M059J (cell line): ENCODE data around the gene CDH13. TPM values are rescaled to one million over a fixed set of nuclear protein-coding genes. Genes with fewer than 3 reads are reported as not detected.
A peak's percentile ranks its signal among the peaks of the same experiment; 100 is the strongest.

Experiments
- DNase-seq: peaks from one replicate; pipeline ENCODE4 v3.0.0-alpha.2; 2012; ENCODE audit warnings: low read depth
- total RNA-seq: library from RNA; depleted of rRNA; stranded (reverse); fragments of >200 nt; shearing (Covaris generic); gene quantifications from 2 replicates; pipeline ENCODE4 v1.2.3, GENCODE V29; 2014

Gene CDH13
- total RNA-seq, 1 experiment from 2014 or later = 61.5 TPM

DNA sequence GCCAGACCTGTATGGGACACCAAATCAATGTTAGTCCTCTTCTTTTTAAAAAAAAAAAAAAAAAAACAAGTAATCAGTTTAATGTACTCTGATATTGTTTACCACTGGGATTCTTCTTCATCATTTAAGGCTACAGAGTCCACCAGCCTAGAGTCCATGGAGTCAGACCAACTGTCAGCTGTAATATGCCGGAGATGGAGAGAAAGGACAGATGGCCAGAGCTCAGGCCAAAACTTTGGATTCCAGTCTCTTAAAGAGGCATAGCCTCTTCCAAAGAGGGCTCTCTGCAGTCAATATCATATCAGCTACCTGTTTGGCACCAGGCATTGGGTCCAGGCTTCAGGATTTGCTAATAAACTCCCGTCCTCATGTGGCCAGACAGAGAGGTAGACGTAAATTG, 711.4 kb downstream of the CDH13 start:
- no peak for DNase-seq

DNA sequence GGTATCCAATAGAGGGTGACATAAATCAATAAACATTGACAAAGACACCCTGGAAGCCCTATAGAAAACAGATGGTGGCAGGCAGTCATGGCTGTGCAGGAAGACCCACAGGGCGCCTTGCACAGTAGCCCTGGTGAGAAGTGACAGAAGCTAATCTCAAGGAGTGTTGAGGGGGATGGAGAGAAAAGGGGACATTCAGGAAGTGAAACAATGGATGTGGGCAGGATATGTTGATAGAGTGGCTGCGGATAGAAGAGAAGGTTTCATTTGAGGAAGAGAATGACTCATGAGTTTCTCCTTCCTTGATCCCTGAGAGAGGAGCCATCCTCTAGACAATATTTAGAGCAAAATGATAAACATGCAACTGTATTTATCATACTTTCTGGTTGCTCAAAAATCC, 712.2 kb downstream of the CDH13 start:
- peak; percentile 85 for DNase-seq

DNA sequence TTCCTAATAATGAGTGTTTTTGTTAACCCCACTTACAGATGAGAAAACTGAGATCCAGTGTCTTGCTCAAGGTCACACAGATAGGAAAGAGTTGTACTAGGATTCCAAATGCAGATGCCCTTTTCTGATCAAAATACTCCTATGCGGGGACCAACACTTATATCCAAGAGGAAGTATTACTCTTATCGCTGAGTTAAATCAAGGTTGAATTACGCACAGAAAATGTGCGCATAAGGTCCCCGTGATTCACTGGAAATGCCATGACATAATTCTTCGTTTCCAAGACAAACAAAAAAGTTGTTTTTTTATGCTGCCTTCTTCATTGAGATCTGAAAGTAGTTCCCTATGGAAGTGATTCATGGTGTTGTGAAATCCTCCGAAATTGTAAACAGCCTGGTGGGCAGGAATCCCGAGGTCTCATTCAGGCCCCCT, 717.2 kb downstream of the CDH13 start:
- DNase-seq = peak; percentile 97

DNA sequence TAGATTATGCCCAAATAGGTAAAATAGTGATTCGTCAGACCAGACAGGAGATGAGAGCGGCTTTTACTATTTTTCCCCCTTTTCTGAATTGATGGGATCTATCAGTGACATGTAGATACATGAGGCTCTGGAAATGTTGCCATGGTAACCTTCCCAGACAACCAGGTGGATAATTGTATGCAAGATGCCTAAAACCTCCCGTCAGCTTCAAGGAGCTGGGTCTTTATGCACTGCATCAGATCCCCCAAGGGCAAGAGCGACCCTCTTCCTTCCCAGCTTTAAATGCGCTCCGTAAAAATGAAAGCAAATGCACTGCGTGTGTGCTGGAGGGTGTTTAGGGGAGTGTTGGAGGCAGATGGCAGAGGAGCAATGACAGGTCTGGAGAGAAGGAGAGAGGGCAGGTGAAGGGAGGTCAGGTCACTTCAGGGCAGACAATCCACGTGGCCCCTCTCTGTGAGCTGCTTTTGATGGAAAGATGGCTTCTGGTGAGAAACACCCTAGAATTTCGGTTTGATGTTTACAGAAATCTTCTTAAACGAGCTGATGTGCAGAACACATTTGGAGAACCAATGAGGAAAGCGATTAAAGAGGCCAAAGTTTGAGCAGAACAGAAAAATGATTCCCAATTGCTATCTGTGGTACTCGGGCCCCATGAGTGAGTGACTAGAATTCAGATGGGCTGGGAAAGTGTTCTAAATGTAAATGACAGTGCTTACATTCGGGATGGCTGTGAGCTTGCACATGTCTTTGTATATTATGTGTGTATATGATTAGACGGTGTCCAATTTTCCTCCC, 719.3 kb downstream of the CDH13 start:
- DNase-seq = peak; percentile 29

DNA sequence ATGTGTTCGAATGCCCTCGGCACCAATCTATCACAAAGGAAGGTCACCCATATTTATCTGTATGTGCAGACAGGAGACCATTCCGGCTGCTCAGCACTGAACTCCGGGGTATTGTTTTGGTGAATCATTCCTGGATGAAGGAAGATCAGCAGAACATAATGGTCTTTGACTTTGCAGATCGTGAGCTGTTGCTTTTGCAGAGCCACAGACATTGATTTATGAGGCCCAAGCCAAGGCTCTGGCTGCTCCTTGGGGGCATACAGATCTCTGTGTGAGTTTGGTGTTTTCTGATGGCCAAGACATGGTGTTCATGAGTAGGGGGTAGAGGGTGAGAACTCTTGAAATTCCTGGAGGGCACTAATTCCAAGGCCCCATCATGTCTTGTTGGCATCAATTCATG, 722.2 kb downstream of the CDH13 start:
- peak; percentile 90 for DNase-seq

DNA sequence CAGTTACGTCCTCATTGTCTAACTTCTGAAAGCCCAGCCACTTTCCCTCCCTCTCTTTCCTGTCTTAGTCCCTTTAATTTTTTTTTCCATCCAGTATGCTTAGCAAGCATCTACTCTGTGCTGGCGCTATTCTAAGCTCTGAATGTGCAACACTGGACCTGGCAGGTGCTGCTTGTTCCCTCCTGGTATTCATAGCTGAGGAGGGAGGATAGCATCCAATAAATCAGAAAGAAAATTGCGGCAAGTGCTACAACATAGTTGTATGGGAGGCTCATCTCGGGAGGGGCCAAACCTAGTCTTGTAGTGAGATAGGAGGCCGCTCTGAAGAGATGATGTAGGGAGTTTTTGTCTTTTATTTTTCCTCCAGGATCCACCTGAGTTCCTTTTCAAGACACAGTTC, 723.7 kb downstream of the CDH13 start:
- no peak for DNase-seq

DNA sequence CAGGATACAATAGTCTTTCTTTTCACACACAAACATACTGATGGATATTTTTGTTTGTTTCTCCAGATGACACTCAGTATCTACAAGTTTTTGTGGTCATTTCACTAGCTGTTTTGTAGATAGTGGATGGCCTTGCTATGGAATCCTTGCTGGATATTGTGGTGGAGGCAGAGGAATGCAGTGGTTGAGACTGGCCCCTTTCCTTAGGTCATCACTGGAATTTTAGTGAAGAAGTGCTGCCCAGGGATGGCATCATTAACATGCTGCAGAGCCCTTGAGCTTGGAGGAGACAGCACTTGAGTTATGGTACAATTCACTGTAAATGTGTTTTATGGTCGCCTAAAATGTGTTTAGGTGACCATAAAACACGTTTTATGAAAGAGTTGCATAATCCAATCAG, 725.1 kb downstream of the CDH13 start:
- DNase-seq = peak; percentile 65

DNA sequence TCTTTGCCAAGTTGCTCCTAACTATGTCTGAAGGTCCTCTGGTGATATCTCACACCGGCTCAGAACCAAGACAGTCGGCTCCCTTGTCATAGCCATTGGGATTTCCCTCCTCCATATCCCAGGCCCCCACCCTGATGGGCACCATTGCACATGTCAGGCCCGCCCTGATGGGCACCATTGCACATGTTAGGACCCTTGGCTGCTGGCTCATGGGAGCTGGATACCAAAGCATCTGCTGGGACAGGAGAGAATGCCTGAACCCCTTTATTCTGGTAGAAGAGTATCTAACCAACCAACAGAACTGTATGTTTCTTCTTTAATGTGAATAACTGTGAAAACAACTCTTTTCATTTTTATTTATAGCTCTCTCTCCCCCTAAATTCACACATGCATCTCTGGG, 726.5 kb downstream of the CDH13 start:
- no peak for DNase-seq

DNA sequence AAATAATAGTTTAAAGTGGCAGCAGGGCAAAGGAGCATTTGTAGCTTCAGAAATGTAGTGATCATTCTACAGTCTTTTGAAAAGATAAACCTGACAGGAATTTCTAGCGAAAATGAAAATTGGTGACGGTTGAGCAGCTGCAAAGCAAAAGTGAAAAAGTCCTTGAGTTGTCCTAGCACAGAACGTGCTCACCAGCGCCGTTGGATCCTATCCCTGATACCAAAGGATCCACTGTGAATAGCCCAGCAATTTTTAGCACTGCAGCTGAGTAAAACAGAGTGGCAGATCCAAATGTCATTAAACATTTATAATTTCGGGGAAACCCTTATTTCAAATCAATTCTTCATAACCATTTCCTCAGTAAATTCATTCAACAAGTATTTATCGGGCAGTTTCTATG, 727.2 kb downstream of the CDH13 start:
- no peak for DNase-seq

DNA sequence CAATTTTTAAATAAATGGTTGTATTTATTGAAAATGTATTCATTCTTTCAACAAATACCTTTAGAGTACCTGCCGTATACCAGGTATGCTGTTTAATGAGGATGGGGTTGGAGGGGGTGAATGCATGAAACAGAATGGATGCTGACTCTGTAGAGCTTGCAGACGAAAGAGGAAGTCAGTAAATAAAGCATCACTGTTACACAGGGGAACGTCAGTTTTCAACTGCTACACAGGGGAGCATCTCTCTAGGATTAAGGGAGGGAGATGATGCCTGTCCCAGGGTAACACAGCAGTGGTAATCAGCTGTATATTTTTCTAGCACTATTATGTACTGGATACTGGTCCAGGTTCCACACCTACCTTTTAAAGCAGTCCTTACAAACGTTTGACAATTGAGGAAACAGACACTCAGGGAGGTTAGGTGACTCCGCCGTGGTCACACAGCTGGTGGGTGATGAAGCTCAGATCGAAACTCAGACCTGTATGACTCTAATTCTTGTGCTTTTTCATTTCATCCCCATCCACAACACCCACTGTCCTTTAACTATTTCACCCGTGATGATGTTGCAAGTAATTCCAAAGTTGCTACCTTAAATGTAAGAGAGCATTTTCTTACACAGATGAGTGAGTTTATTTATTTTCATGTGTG, 728.9 kb downstream of the CDH13 start:
- no peak for DNase-seq

DNA sequence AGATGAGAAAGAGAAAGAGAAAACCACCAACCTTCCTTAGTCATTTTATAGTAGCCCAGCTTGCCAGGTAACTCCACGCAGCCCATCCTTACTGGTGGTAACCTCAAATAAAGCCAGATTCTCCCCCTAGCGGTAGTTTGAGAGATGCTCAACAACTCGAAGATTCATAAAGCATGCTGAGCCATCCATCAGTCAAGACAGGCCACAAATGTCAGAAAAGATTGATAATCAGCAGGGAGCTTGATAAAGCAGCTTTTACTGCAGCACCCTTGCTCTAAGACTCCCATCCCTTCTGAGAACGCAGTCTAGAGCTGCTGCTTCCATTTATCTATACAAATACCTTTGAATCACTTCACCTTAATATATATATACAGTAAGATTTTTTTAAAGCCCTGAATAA, 729.5 kb downstream of the CDH13 start:
- peak; percentile 83 for DNase-seq

DNA sequence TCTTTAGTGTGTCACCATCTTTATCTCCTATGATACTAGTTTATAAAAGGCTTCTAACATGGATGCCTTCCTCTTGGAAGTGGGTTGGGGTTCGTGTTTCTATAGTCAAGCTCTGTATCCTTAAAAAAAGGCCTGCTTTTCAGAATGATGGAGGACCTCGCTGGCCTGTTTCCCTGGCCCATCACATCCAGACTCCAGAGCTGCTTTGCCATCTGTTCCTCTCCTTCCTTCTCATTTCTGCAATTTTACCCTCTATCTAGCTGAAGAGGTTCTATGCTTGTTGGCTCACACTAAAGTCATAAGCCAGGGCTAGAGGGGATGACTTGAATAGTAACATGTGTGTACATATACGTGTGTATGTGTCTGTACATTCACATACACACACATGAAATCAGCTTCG, 730.2 kb downstream of the CDH13 start:
- no peak for DNase-seq

DNA sequence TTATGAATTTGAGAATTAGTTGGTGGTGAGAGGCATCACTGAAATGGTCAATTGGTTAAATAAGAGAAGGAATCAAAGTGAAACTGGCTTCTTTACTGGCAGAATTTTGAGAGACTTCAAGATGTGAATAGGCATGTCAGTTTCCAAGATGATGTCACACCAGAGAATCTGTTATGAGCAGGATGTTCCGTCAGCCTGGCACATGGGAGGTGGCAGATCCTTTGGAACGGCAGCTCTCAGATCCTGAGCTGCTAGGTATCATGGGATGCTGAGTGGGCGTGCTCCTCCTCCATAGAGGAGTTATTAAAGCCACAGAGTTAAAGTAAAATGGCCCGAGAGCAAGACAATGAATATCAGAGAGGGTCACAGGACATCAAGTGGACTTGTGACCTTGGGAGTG, 736.8 kb downstream of the CDH13 start:
- peak; percentile 22 for DNase-seq

DNA sequence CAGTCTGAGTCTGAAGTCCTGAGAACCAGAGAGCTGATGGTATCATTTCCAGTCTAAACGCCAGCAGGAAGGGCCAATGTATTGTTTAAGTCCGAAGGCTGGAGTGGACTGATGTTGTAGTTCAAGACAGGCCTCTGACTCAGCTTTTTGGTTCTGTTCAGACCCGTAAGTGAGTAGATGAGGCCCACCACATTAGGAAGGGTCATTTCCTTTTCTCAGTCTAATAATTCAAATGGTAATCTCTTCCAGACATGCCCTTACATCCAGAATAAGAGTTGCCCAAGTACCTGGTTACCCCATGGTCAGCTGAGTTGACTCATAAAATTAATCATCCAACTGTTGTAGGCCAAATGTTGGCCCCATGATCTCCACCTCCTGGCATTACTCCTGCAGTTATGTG, 738.4 kb downstream of the CDH13 start:
- peak; percentile 86 for DNase-seq

DNA sequence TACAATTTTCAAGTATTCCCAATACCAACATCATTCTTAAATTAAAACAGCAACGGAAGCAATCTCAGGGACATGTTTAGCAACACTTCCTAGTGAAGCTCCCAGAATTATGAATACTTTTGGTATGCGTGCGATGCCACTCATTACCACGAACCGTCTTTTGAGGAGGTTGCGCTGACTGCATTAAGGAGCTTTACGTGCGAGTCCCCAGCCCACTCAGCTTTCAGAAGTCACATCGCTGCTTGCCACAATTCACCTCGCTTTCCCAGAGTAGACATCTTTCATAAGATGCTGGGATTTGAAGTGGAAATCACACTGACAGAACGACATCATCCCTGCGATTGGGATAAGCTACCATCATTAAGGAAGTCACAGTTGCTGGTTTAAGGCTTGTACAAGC, 739.5 kb downstream of the CDH13 start:
- peak; percentile 36 for DNase-seq

DNA sequence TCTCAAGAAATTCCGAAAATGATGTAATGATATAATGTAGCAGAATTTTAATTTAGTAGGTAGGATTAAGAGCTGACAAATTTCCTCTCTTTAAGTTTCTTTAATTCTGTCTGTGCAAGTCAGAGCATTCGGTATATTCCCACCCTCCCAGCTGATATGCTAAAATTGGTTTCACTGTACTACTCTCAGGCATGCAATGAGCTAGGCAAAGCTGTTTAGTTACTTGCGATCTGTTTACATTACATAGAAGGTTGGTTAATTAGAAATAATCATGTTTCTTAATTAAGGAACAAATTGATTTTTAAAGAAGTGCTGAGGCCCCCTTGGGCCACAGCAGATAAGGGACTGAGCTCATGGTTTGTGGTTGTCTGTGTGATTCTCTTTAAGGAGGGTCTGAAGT, 748.2 kb downstream of the CDH13 start:
- no peak for DNase-seq

DNA sequence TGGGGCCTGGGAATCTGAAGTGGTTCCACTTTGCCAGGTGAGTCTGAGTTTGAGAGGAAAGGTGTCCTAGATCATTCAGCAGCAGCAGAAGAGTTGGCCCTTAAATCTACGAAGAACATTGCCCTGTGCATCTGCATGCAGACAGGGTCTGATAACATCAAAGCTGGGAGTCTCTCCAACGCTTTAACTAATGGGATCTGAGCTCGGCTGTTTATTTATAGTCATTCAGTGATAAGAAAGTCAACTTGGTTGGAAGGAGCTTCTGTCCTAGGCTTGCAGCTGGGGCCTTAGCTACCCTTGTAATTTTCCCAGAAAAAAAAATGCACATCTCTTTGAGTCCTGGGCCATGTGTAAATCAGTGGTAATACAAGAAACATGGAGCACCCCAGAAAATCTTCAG, 763.0 kb downstream of the CDH13 start:
- peak; percentile 50 for DNase-seq

DNA sequence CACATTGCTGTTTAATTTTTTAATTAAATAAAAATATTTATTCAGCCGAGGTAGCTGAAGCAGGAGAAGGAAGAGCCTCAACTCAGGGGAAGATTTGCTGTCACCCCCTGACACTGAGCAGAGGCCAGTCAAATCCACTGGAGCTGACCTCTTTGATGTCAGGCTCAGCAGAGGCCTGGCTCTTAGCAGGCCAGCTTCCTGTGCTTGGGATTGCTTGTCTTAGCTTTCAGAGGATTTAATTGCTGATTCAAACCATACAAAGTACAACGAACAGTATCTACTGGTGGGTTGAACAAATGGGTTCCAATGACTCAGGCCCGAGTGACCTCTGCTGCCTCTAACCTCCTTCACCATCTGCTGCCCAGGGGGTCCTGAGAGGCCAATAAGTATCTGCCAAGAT, 764.0 kb downstream of the CDH13 start:
- peak; percentile 40 for DNase-seq

DNA sequence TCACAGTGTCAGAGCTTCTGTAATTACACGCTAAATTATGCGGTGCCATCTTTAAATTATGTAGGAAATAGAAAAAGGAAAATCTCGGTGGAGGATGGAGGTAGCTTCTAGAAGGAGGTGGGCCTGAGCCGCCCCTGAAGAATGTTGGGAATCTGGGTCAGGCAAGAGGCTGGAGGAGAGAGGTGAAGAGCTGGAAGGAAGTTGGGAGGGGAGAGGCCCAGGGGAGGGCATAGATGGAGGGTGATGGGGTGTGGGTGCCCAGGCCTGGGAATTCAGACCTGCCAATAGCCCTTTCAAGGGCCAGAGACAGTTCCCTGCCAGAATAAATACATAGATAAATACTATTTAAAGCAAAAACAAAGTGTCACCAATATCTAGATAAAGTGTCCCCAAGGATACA, 766.0 kb downstream of the CDH13 start:
- peak; percentile 27 for DNase-seq

DNA sequence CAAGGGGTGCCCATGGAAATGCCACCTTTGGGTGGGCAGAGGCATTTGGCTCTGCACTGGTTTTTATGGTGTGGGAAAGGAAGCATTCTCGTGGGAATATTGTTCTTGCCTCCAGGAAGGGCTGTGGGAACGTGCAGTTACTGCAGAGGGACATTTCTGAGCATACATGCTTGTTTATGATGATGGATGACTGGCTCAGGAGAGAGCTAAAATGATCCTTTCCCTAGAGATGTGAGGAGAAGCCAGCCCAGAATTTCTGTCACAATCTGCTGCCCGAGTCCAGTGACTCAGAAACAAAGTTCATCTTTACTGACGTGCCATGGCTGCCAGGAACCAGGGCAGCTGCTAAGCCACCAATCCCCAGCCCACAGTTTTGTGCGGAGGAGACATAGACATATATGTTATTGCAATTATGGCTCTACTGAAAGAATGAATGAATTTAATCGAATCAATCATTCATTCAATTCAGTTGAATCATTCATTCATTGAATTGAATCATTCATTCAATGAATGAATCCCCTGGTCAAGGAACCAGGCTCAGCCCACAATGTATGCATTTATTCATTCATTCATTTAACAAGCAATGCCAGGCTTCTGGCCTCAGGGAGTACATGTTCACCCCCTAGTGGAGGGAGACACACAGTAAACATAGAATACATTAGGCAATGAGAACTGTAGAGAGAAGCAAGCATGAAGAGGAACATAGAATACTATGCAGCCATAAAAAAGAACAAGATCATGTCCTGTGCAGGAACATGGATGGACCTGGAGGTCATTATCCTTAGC, 766.6 kb downstream of the CDH13 start:
- peak; percentile 59 for DNase-seq

DNA sequence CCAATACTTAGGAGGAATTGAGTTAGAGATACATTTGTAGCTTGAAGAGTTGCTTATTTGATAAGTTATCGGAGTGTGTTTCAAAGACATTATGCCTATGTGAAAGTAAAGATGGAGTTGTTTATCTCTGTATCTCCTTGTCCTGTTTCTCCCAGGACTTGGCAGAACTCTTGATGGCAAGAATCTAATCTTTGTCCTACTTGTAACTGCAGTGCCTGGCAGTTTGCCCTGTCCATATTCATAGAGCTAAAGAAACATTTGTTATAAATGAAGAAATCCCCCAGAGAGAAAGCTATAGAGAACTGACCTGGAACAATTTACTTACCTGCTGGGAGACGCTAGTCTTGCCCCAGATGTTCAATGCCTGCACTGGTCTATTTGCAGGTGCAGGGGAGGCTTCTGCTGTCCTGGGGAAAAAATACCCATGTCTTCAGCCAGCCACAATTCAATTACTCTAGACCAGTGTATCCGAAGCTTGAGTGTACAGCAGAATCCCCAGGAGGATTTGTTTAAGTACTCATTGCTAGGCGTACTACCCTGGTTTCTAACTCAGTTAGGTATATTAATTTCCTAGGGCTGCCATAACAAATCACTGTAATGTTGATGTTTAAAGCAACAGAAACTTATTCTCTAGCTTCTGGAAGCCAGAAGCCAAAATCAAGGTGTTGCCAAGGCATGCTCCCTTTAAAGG, 771.0 kb downstream of the CDH13 start:
- no peak for DNase-seq

DNA sequence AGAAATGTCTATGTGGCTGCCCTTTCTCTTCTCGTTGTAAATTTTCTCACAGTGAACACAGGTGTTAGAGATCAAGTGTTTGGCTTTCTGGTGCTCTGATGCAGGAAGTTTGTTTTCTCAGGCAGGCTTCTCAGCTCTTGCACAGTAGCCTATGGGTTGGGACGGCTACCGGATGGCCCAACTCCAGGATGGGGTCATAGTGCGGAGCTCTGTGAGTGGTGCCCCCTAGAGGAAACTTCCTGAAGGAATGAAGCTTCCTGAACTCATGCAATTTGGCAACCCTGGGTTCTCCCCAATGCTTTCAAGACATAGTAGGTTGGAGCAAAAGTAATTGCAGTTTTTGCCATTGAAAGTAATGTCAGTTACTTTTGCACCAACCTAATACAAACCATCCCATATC, 773.5 kb downstream of the CDH13 start:
- peak; percentile 10 for DNase-seq
